NAMALWA (cell line): ENCODE measurements around the gene UPP2.

Source experiments
- DNase-seq: peaks from one replicate; pipeline ENCODE4 v3.0.0-alpha.2; 2015; ENCODE audit warnings: low spot score

UPP2 gene

GRCh38 chr2:158101384-158101926 lies at the start of gene UPP2:
Gene UPP2, plus strand, starts transcription at chr2:158101876. Its CDS starts 188 bp downstream, at chr2:158102064.
- DNase-seq: no peak

GRCh38 chr2:158052761-158053160 lies 48.9 kb upstream of the UPP2 start:
- no peak for DNase-seq

- no peak for DNase-seq
Measured at GRCh38 chr2:158056875-158057274, 44.8 kb upstream of the UPP2 start.

GRCh38 chr2:158060160-158060834 lies 41.4 kb upstream of the UPP2 start:
- no peak for DNase-seq

- DNase-seq: no peak
Measured at GRCh38 chr2:158060835-158061435, 40.7 kb upstream of the UPP2 start.

GRCh38 chr2:158061763-158062162 lies 39.9 kb upstream of the UPP2 start:
- DNase-seq: no peak

GRCh38 chr2:158066046-158066713 lies 35.5 kb upstream of the UPP2 start:
- DNase-seq: no peak

- DNase-seq: no peak
Measured at GRCh38 chr2:158071018-158071417, 30.7 kb upstream of the UPP2 start.

- DNase-seq: no peak
Measured at GRCh38 chr2:158072361-158072760, 29.3 kb upstream of the UPP2 start.

- no peak for DNase-seq
Measured at GRCh38 chr2:158079672-158080071, 22.0 kb upstream of the UPP2 start.

GRCh38 chr2:158088093-158088492 lies 13.6 kb upstream of the UPP2 start:
- DNase-seq: no peak

GRCh38 chr2:158089322-158089721 lies 12.4 kb upstream of the UPP2 start:
- DNase-seq: no peak

GRCh38 chr2:158091647-158092046 lies 10.0 kb upstream of the UPP2 start:
- DNase-seq: no peak

GRCh38 chr2:158094487-158095092 lies 7.1 kb upstream of the UPP2 start:
- DNase-seq: no peak

- no peak for DNase-seq
Measured at GRCh38 chr2:158095269-158095668, 6.4 kb upstream of the UPP2 start.

- DNase-seq: no peak
Measured at GRCh38 chr2:158095912-158096311, 5.8 kb upstream of the UPP2 start.

GRCh38 chr2:158097481-158097880 lies 4.2 kb upstream of the UPP2 start:
- no peak for DNase-seq

GRCh38 chr2:158098178-158098577 lies 3.5 kb upstream of the UPP2 start:
- no peak for DNase-seq

GRCh38 chr2:158099716-158100115 lies 2.0 kb upstream of the UPP2 start:
- no peak for DNase-seq

- no peak for DNase-seq
Measured at GRCh38 chr2:158100411-158100810, 1.3 kb upstream of the UPP2 start.

GRCh38 chr2:158102446-158102845 lies 770 bp downstream of the UPP2 start:
- DNase-seq: no peak

GRCh38 chr2:158103411-158104012 lies 1.8 kb downstream of the UPP2 start:
- DNase-seq: no peak
